ENCODE data around the gene TBC1D24.

DNA sequence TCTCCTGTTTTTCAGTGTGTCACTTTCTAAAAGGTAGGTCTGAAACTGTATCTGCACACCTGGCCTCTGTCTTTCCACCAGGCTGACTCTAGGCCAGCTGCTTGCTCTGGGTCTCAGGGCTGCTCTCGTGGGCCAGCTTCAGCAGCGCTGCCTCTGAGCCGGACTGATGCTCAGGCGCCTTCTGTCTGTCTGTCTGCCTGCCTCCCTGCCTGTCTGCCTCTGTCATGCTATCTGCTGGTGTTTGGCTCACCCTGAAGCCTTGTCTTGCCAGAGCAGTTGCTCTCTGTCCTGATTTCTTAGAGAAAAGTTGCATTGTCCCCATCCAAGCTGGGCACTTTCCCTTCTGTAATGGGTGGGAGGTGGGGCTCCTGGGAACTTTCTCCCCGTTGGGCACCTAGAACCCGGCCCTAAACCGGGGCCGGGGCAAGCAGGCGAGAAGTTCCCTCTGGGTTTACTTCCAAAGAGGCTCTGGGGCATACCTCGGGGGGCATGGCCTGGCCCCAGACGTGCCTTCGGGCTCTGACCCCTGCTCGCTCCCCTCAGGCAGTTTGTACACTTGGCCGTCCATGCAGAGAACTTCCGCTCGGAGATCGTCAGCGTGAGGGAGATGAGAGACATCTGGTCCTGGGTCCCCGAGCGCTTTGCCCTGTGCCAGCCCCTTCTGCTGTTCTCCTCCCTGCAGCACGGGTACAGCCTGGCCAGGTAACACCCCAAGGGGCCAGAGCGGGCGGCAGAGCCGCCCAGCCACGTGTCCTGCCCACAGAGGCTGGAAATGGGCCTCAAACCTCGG is 23.0 kb downstream of the TBC1D24 start:
- TF ChIP-seq, protein P1, sequence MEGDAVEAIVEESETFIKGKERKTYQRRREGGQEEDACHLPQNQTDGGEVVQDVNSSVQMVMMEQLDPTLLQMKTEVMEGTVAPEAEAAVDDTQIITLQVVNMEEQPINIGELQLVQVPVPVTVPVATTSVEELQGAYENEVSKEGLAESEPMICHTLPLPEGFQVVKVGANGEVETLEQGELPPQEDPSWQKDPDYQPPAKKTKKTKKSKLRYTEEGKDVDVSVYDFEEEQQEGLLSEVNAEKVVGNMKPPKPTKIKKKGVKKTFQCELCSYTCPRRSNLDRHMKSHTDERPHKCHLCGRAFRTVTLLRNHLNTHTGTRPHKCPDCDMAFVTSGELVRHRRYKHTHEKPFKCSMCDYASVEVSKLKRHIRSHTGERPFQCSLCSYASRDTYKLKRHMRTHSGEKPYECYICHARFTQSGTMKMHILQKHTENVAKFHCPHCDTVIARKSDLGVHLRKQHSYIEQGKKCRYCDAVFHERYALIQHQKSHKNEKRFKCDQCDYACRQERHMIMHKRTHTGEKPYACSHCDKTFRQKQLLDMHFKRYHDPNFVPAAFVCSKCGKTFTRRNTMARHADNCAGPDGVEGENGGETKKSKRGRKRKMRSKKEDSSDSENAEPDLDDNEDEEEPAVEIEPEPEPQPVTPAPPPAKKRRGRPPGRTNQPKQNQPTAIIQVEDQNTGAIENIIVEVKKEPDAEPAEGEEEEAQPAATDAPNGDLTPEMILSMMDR (conservative IDR thresholded peaks at IDR 0.05): no peak
- TF ChIP-seq ZFX (IDR thresholded peaks at IDR 0.05): no peak

Data from C4-2B (cell line).